Right lung (tissue), 5 donors: Measurements from ENCODE around the gene DNAJC4. TPM values are rescaled to one million over a fixed set of nuclear protein-coding genes. Genes with fewer than 3 reads are reported as not detected.
A peak's percentile ranks its signal among the peaks of the same experiment; 100 is the strongest.

ENCODE experiments used
- DNase-seq, 2 donors: peaks; one replicate each; pipeline ENCODE4 v3.0.0-alpha.2; 2013
- polyA plus RNA-seq, 5 donors: library from polyadenylated mRNA; unstranded; fragments of 120-200 nt; gene quantifications; one replicate each; pipeline versions ENCODE4 v1.2.1 to v1.2.3, GENCODE V29; 2013; ENCODE audit warnings: inconsistent platforms in 1 of 5, low replicate concordance in 1 of 5; ENCODE audit not compliant: insufficient read length in 5 of 5, insufficient read depth in 1 of 5

Gene DNAJC4
- polyA plus RNA-seq, 5 donors, result 57.9 to 88.9 (median 71.2) TPM

- peak; percentile 99 for DNase-seq
Measured at GRCh38 chr11:64269540-64270220, 39.3 kb downstream of the DNAJC4 start.

- DNase-seq, result no peak
Measured at GRCh38 chr11:64275031-64275800, 44.9 kb downstream of the DNAJC4 start.

- DNase-seq, result no peak
Measured at GRCh38 chr11:64275841-64276240, 45.5 kb downstream of the DNAJC4 start.

- DNase-seq, result no peak
Measured at GRCh38 chr11:64276653-64277431, 46.5 kb downstream of the DNAJC4 start.

GRCh38 chr11:64278576-64279190, 48.3 kb downstream of the DNAJC4 start:
- no peak for DNase-seq

GRCh38 chr11:64281957-64282770, 51.8 kb downstream of the DNAJC4 start:
- no peak for DNase-seq

GRCh38 chr11:64283092-64283491, 52.7 kb downstream of the DNAJC4 start:
- DNase-seq, result no peak

Other genes with a start within 250 kb of the DNAJC4 start
- gene OTUB1, start 244.1 kb upstream of the DNAJC4 start, polyA plus RNA-seq, result 100 to 1,000 TPM in 1 of 5 donors, 10 to 100 TPM in 4; 72.3 to 105 (median 81.2) TPM
- 1 to 10 TPM; 2.3 to 4.4 (median 3.5) TPM for gene FLRT1, start 194.6 kb upstream of the DNAJC4 start, polyA plus RNA-seq
- 10 to 100 TPM; 16.4 to 26.7 (median 24.3) TPM for gene MACROD1, start 64.4 kb upstream of the DNAJC4 start, polyA plus RNA-seq
- 100 to 1,000 TPM; 168 to 203 (median 187) TPM for gene STIP1, start 44.4 kb upstream of the DNAJC4 start, polyA plus RNA-seq
- 10 to 100 TPM in 2 of 5 donors, 1 to 10 TPM in 3; 6.4 to 13.2 (median 9.6) TPM for gene FERMT3, start 23.8 kb upstream of the DNAJC4 start, polyA plus RNA-seq
- gene TRPT1, start 4.4 kb upstream of the DNAJC4 start, polyA plus RNA-seq, result 10 to 100 TPM; 23.7 to 39.2 (median 32.1) TPM
- 10 to 100 TPM; 16.5 to 29.4 (median 17.8) TPM for gene NUDT22, start 4.3 kb upstream of the DNAJC4 start, polyA plus RNA-seq
- gene VEGFB, start 4.0 kb downstream of the DNAJC4 start, polyA plus RNA-seq, result 100 to 1,000 TPM in 1 of 5 donors, 10 to 100 TPM in 4; 64.5 to 112 (median 76.6) TPM
- gene FKBP2, start 10.5 kb downstream of the DNAJC4 start, polyA plus RNA-seq, result 10 to 100 TPM; 53.0 to 90.8 (median 67.2) TPM
- 100 to 1,000 TPM in 1 of 5 donors, 10 to 100 TPM in 4; 63.2 to 139 (median 70.0) TPM for gene PPP1R14B, start 16.4 kb downstream of the DNAJC4 start, polyA plus RNA-seq
- gene PLCB3, start 21.0 kb downstream of the DNAJC4 start, polyA plus RNA-seq, result 10 to 100 TPM; 15.7 to 25.9 (median 18.7) TPM
- gene BAD, start 54.1 kb downstream of the DNAJC4 start, polyA plus RNA-seq, result 10 to 100 TPM; 38.7 to 87.5 (median 51.3) TPM
- 10 to 100 TPM; 19.2 to 43.8 (median 30.9) TPM for gene GPR137, start 55.3 kb downstream of the DNAJC4 start, polyA plus RNA-seq
- under 1 TPM in 2 of 5 donors, not detected in 3; 0.09 to 0.10 TPM for gene KCNK4, start 60.8 kb downstream of the DNAJC4 start, polyA plus RNA-seq
- under 1 TPM in 3 of 5 donors, not detected in 2; 0.15 to 0.33 (median 0.28) TPM for gene CATSPERZ, start 69.8 kb downstream of the DNAJC4 start, polyA plus RNA-seq
- gene ESRRA, start 75.0 kb downstream of the DNAJC4 start, polyA plus RNA-seq, result 10 to 100 TPM in 3 of 5 donors, 1 to 10 TPM in 2; 6.9 to 21.0 (median 12.4) TPM
- 100 to 1,000 TPM; 201 to 308 (median 233) TPM for gene TRMT112, start 87.0 kb downstream of the DNAJC4 start, polyA plus RNA-seq
- gene PRDX5, start 87.6 kb downstream of the DNAJC4 start, polyA plus RNA-seq, result 100 to 1,000 TPM; 141 to 272 (median 177) TPM
- gene CCDC88B, start 109.7 kb downstream of the DNAJC4 start, polyA plus RNA-seq, result 1 to 10 TPM; 3.9 to 7.4 (median 5.2) TPM
- 10 to 100 TPM; 10.0 to 22.1 (median 13.0) TPM for gene RPS6KA4, start 128.6 kb downstream of the DNAJC4 start, polyA plus RNA-seq